ENCODE data around the gene MACROD1.

Gene MACROD1

GRCh38 chr11:64094463-64095260, 71.3 kb downstream of the MACROD1 start:
- TF ChIP-seq MAX (IDR thresholded peaks at IDR 0.05) = no peak
- no peak for TF ChIP-seq EP300 (IDR thresholded peaks at IDR 0.05; ENCODE audit: borderline replicate concordance)
- no peak for TF ChIP-seq CREB1 (IDR thresholded peaks at IDR 0.05; ENCODE audit: low read depth)
- no peak for TF ChIP-seq TEAD4 (IDR thresholded peaks at IDR 0.05)
- TF ChIP-seq NFIC (IDR thresholded peaks at IDR 0.05) = no peak
- TF ChIP-seq TCF12 (IDR thresholded peaks at IDR 0.05; ENCODE audit: low read depth) = no peak
- no peak for TF ChIP-seq RAD21 (IDR thresholded peaks at IDR 0.05; ENCODE audit: low read depth)
- TF ChIP-seq REST (IDR thresholded peaks at IDR 0.05; ENCODE audit: low read depth) = no peak
- no peak for TF ChIP-seq TAF1 (IDR thresholded peaks at IDR 0.05; ENCODE audit: low read depth)
- TF ChIP-seq YY1 (IDR thresholded peaks at IDR 0.05; ENCODE audit: low read depth) = no peak
- no peak for TF ChIP-seq USF1 (IDR thresholded peaks at IDR 0.05)
- TF ChIP-seq ZBTB7A (IDR thresholded peaks at IDR 0.05; ENCODE audit: low read depth) = no peak
- TF ChIP-seq FOXM1 (IDR thresholded peaks at IDR 0.05; ENCODE audit: borderline replicate concordance, low read depth) = no peak
- TF ChIP-seq EGR1 (IDR thresholded peaks at IDR 0.05) = no peak
- TF ChIP-seq CEBPB (IDR thresholded peaks at IDR 0.05) = no peak

GRCh38 chr11:64093233-64094039, 72.5 kb downstream of the MACROD1 start:
- TF ChIP-seq REST (IDR thresholded peaks at IDR 0.05; ENCODE audit: low read depth) (no peak), NFIC (IDR thresholded peaks at IDR 0.05) (no peak), TEAD4 (IDR thresholded peaks at IDR 0.05) (no peak), MAX (IDR thresholded peaks at IDR 0.05) (no peak), TAF1 (IDR thresholded peaks at IDR 0.05; ENCODE audit: low read depth) (no peak), FOXM1 (IDR thresholded peaks at IDR 0.05; ENCODE audit: borderline replicate concordance, low read depth) (no peak), CREB1 (IDR thresholded peaks at IDR 0.05; ENCODE audit: low read depth) (no peak)

- TF ChIP-seq MAX (IDR thresholded peaks at IDR 0.05) (no peak), RAD21 (IDR thresholded peaks at IDR 0.05; ENCODE audit: low read depth) (no peak), NFIC (IDR thresholded peaks at IDR 0.05) (no peak), CREB1 (IDR thresholded peaks at IDR 0.05; ENCODE audit: low read depth) (no peak), ZBTB7A (IDR thresholded peaks at IDR 0.05; ENCODE audit: low read depth) (no peak), REST (IDR thresholded peaks at IDR 0.05; ENCODE audit: low read depth) (no peak)
Measured at GRCh38 chr11:64092761-64093136, 73.2 kb downstream of the MACROD1 start.

GRCh38 chr11:64092111-64092760, 73.7 kb downstream of the MACROD1 start:
- TF ChIP-seq TAF1 (IDR thresholded peaks at IDR 0.05; ENCODE audit: low read depth) = no peak
- no peak for TF ChIP-seq NFIC (IDR thresholded peaks at IDR 0.05)
- no peak for TF ChIP-seq RAD21 (IDR thresholded peaks at IDR 0.05; ENCODE audit: low read depth)
- TF ChIP-seq CEBPB (IDR thresholded peaks at IDR 0.05) = no peak

Data from Ishikawa (cell line).